MM.1S (cell line): ENCODE measurements around the gene DKK1.

Source experiments
- EZH2 ChIP-seq: fragments of 300-600 bp; sonication (generic); optimal IDR thresholded peaks from 2 replicates; pipeline ENCODE3; 2017; ENCODE audit warnings: low read depth, mild to moderate bottlenecking, antibody characterized with exemption, low read length, mixed read lengths
- EZH2phosphoT487 ChIP-seq: fragments of 300-600 bp; sonication (generic); IDR thresholded peaks from 2 replicates; pipeline ENCODE4 v1.6.1; 2018; ENCODE audit warnings: antibody characterized with exemption, low read length
- TF ChIP-seq, protein P1 (sequence below): fragments of 300-600 bp; sonication (generic); IDR thresholded peaks from 2 replicates; pipeline ENCODE4 v1.5.1; 2016; ENCODE audit warnings: antibody characterized with exemption, low read length, mixed read lengths

GRCh38 chr10:52353960-52354394 lies 39.9 kb downstream of the DKK1 start:
- TF ChIP-seq, protein P1, sequence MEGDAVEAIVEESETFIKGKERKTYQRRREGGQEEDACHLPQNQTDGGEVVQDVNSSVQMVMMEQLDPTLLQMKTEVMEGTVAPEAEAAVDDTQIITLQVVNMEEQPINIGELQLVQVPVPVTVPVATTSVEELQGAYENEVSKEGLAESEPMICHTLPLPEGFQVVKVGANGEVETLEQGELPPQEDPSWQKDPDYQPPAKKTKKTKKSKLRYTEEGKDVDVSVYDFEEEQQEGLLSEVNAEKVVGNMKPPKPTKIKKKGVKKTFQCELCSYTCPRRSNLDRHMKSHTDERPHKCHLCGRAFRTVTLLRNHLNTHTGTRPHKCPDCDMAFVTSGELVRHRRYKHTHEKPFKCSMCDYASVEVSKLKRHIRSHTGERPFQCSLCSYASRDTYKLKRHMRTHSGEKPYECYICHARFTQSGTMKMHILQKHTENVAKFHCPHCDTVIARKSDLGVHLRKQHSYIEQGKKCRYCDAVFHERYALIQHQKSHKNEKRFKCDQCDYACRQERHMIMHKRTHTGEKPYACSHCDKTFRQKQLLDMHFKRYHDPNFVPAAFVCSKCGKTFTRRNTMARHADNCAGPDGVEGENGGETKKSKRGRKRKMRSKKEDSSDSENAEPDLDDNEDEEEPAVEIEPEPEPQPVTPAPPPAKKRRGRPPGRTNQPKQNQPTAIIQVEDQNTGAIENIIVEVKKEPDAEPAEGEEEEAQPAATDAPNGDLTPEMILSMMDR, result no peak
- TF ChIP-seq EZH2 (no peak), EZH2phosphoT487 (no peak)
